HUES48 (cell line): ENCODE measurements around the gene C1orf159.

Experiments used
- H3K27ac ChIP-seq: one replicate; pipeline ENCODE4 v1.7.0; 2013; ENCODE audit warnings: low read depth, low read length, inconsistent platforms
- H3K27me3 ChIP-seq: 2 replicates; pipeline ENCODE4 v1.6.1; 2013; ENCODE audit warnings: mild to moderate bottlenecking, low read length; ENCODE audit not compliant: control insufficient read depth, insufficient read depth
- H3K36me3 ChIP-seq: 2 replicates; pipeline ENCODE4 v1.6.1; 2013; ENCODE audit warnings: low read length; ENCODE audit not compliant: control insufficient read depth, insufficient read depth
- H3K4me1 ChIP-seq: 2 replicates; pipeline ENCODE4 v1.6.1; 2013; ENCODE audit warnings: mild to moderate bottlenecking, low read length; ENCODE audit not compliant: control insufficient read depth, insufficient read depth
- H3K4me3 ChIP-seq: 2 replicates; pipeline ENCODE4 v1.5.1; 2013; ENCODE audit warnings: mild to moderate bottlenecking, low read depth, low read length
- H3K9ac ChIP-seq: 2 replicates; pipeline ENCODE4 v1.6.1; 2013; ENCODE audit warnings: mild to moderate bottlenecking, low read depth, low read length, moderate library complexity
- H3K9me3 ChIP-seq: 2 replicates; pipeline ENCODE4 v1.6.1; 2013; ENCODE audit warnings: low read length; ENCODE audit not compliant: control insufficient read depth, insufficient read depth

The C1orf159 gene

DNA sequence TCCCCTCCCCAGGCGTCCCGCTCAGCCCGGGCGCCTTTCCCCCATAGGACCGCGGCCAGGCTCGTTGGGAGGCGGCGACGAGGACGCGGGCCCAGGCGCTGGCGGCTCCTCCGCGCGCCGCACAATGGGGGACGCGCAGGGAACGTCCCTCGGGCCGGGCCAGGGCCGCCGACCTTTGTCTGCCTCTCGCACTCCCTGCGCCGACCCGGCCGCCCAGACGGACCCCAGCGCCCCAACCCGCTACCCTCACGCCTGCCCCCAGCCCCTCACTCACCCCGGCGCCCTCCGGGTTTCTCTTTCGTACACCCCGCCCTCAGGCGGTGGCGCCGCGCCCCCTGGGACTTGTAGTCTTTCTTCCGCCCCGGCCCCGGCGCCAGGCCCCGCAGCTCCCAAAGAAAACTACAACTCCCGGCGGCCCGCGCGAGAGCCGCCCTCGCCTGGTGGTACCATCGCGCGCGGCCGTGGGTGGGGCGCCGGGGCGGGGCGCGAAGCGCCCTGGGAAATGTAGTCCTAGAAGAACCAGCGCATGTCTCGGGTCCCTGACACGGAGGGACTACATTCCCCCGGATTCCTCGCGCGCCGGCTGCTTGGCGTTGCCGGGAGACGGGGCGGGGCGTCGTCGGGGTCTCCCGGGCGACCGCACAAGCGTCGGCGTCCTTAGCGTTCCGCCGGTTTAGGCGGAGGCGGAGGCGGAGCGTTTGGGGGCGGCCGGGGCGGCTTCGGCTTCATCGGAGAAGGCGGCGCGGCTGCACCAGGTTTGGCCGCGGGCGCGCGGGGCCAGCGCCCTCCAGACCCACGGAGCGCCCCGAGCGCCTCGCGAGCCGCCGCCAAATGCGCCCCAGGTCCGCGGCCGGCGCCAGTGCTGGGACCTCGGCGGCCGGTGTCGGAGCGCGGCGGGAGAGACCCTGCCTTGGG, at the start of gene C1orf159:
Gene C1orf159, minus strand, starts transcription at position 304 of the 915 bp plus-strand sequence. CDS start 24,546 bp downstream, outside the sequence.
- Histone ChIP-seq H3K4me3 (peak within 1 kb of the TSS; percentile 76), H3K27me3 (peaks cover 17% of the 10 kb centered on the region), H3K27ac (no peak within 1 kb of the TSS), H3K36me3 (no peaks in the 10 kb centered on the region), H3K4me1 (no peaks in the 10 kb centered on the region), H3K9me3 (no peaks in the 10 kb centered on the region), H3K9ac (no peak within 1 kb of the TSS)

GRCh38 chr1:1165485-1165884, 49.6 kb upstream of the C1orf159 start:
- Histone ChIP-seq H3K9me3 (no peaks in the 10 kb centered on the region), H3K27me3 (no peaks in the 10 kb centered on the region), H3K36me3 (no peaks in the 10 kb centered on the region), H3K4me3 (no peak overlapping the region), H3K4me1 (peaks cover 7% of the 10 kb centered on the region; the same call in 1 of the 2 replicates), H3K27ac (no peak overlapping the region), H3K9ac (no peak overlapping the region)

- Histone ChIP-seq H3K27me3 (no peaks in the 10 kb centered on the region), H3K9me3 (no peaks in the 10 kb centered on the region), H3K4me1 (peaks cover 7% of the 10 kb centered on the region; the same call in 1 of the 2 replicates), H3K4me3 (no peak overlapping the region), H3K36me3 (no peaks in the 10 kb centered on the region), H3K27ac (no peak overlapping the region), H3K9ac (no peak overlapping the region)
Measured at GRCh38 chr1:1164701-1165451, 49.0 kb upstream of the C1orf159 start.

DNA sequence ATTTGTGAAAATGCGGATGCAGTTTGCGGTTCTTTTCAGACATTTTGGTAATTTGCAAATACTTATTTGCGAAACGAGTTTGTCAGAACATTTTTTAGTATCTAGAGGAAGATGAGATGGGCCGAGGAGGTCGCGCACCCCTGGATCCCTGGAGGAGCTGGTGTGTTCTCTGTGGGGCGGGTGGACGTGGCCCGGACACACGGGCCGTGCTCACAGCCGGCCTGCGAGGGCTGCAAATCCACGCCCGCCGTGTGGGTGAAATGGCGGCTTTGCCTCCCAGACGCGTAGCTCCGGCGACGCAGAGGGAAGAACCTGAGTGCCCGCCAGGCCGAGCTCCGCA, 48.4 kb upstream of the C1orf159 start:
- H3K36me3 ChIP-seq, result no peaks in the 10 kb centered on the region
- no peak overlapping the region for H3K27ac ChIP-seq
- H3K27me3 ChIP-seq, result no peaks in the 10 kb centered on the region
- peaks cover 7% of the 10 kb centered on the region; the same call in 1 of the 2 replicates for H3K4me1 ChIP-seq
- H3K9me3 ChIP-seq, result no peaks in the 10 kb centered on the region
- H3K9ac ChIP-seq, result no peak overlapping the region
- no peak overlapping the region for H3K4me3 ChIP-seq

DNA sequence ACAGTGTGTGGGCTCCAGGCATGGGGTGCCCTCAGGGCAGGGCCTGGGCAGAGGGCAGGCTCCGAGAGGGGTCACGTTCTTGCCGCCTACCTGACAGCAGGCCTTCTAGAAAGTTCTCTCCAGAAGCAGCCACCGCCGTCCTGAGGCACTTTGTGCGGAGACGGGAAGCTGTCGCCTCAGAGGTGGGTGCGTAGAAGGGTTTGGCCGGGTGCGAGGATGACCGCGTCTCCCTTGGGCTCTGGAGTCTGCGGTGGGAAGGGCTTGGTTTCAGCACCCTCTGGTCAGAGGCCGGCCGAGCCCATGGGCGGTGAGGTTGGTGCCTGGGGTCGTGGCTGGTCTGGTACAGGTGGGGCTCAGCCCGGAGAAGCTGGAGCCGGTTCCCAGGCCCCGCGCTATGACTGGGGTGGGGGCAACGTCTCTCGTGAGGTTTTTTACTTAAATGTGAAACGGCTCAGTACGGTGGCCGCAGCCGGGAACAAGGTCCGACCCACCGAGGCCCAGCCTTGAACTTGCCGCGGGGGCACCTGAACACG, 47.7 kb upstream of the C1orf159 start:
- Histone ChIP-seq H3K27ac (no peak overlapping the region), H3K9ac (no peak overlapping the region), H3K9me3 (no peaks in the 10 kb centered on the region), H3K27me3 (no peaks in the 10 kb centered on the region), H3K36me3 (no peaks in the 10 kb centered on the region), H3K4me3 (no peak overlapping the region), H3K4me1 (peaks cover 7% of the 10 kb centered on the region; the same call in 1 of the 2 replicates)

DNA sequence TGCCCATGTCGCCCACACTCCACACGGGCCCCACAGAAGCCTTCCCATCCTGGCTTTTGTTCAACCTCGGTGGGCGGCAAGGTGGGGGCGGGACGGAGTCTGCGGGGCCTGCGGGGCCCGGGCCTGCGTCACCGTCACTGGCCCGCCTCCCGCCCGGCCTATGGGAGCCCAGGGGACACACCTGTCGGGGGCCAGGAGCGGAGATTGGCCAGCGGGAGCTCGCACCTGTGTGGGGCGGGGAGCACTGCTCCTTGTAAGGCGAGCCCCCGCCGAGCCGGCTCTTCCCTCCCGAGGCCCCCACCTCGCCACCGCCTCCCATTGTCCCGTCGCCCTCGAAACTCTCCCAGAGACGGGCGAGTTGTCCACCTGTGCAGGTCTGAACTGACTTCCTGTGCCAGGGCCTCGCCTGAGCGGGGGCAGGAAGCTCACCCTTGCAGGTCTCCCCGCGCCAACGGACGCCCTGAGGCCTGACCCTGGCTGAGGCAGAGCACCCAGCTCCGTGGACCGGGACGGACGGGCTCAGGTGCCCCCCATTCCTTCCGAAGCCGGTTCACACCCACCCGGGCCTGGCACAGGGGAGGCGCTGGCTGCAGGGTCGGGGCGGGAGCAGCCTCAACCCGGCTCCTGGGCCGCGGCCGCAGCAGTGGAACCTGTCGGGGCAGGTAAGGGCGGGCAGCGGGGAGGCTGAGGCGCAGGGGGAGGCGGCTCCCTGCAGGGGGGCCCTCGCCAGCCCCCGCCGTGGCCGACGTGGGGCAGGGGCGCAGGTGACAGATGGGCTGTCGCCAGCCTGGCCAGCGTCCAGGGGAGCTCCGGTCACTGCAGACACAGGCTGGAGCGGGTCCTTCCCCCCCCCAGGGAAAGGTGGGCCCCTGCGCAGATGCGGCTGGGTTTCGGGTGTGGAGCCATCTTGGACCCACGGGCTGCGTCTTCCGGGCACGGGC, 47.0 kb upstream of the C1orf159 start:
- no peak overlapping the region for H3K27ac ChIP-seq

DNA sequence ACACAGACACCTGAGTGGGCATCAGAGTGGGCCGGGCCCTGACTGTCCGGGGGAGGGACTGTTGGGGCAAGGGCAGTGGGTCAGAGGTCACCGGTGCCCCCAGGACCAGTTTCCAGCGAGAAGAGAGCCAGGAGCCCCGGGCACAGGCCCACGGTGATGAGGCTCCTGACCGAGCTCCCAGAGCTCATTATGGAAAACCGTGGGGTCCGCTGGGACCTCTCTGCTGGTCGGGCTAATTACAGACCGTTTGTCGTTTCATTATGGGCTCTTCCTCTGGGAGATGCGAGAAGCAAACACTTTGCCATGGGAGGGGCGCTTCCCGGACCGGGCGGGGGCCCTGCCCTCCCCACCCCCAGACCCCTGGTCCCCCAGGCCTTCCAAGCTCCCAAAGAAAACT, 45.8 kb upstream of the C1orf159 start:
- Histone ChIP-seq H3K4me3 (no peak overlapping the region), H3K9me3 (no peaks in the 10 kb centered on the region), H3K9ac (no peak overlapping the region), H3K27ac (no peak overlapping the region), H3K36me3 (no peaks in the 10 kb centered on the region), H3K4me1 (peaks cover 10% of the 10 kb centered on the region; the same call in 1 of the 2 replicates), H3K27me3 (no peaks in the 10 kb centered on the region)

More for the DNA sequence above, 47.0 kb upstream of the C1orf159 start:
- H3K4me3 ChIP-seq, result no peak overlapping the region
- no peaks in the 10 kb centered on the region for H3K36me3 ChIP-seq
- no peaks in the 10 kb centered on the region for H3K9me3 ChIP-seq
- no peaks in the 10 kb centered on the region for H3K27me3 ChIP-seq
- H3K9ac ChIP-seq, result no peak overlapping the region
- peaks cover 10% of the 10 kb centered on the region; the same call in 1 of the 2 replicates for H3K4me1 ChIP-seq

- H3K4me1 ChIP-seq, result peaks cover 10% of the 10 kb centered on the region; the same call in 1 of the 2 replicates
- H3K27ac ChIP-seq, result no peak overlapping the region
- H3K9ac ChIP-seq, result no peak overlapping the region
- H3K9me3 ChIP-seq, result no peaks in the 10 kb centered on the region
- no peak overlapping the region for H3K4me3 ChIP-seq
- no peaks in the 10 kb centered on the region for H3K27me3 ChIP-seq
- H3K36me3 ChIP-seq, result no peaks in the 10 kb centered on the region
Measured at GRCh38 chr1:1161078-1161682, 45.3 kb upstream of the C1orf159 start.

DNA sequence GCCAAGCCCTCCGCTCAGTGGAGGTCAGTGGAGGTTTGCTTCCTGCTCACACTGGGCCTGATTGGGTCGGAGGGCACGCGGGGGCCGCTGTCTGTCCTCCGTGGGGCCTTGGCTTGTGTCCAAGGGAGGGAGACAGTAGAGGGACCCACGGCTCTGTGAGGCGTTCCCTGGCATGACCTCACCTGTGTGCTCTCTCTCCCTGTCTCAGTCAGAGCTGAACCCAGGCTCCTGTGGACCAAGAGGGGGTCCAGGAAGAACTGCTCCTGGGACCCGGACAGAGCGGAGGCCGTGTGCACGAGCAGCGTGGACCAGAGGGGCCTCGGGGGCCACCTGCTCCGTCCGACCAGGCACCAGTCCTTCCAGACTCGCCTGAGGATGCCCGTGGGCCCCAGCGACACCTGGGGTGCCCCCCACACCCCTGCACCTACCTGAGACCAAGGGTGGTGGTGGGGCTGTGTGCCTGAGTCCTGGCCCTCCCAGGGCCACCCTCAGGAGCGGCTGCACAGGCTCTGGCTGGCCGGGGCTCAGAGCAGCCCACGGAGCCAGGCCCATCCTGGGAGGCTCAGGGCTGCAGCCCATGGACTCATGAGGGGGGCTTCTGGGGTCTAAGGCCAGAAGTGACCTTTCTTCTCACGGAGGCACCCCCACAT, 44.5 kb upstream of the C1orf159 start:
- Histone ChIP-seq H3K9me3 (no peaks in the 10 kb centered on the region), H3K36me3 (no peaks in the 10 kb centered on the region), H3K9ac (no peak overlapping the region), H3K27ac (no peak overlapping the region), H3K27me3 (no peaks in the 10 kb centered on the region), H3K4me3 (no peak overlapping the region), H3K4me1 (peaks cover 10% of the 10 kb centered on the region; the same call in 1 of the 2 replicates)
